Stimulated activated naive CD8-positive, alpha-beta T cell treated with anti-CD3 and anti-CD28 coated beads, Interleukin-15, amount 100 ng/mL, for 72 hours (primary cell): ENCODE results near the gene NOP9.

Source experiments
- ATAC-seq: fragments of 150-1000 bp; cut with Tn5 transposase; 2 replicates; pipeline ENCODE4 v1.10.0; 2021; ENCODE audit warnings: mild to moderate bottlenecking, moderate library complexity
- DNase-seq, 2 donors: peaks; one replicate each; pipeline ENCODE4 v3.0.0; 2021 to 2022
- H3K27ac Mint-ChIP-seq, 2 donors: one replicate each; pipeline ENCODE4 v1.8.0; 2022; ENCODE audit warnings: mild to moderate bottlenecking in 2 of 2, mixed read lengths in 2 of 2, moderate library complexity in 2 of 2
- H3K27me3 Mint-ChIP-seq: one replicate; pipeline ENCODE4 v1.8.0; 2022; ENCODE audit warnings: mixed read lengths
- H3K4me1 Mint-ChIP-seq: one replicate; pipeline ENCODE4 v1.8.0; 2022; ENCODE audit warnings: mild to moderate bottlenecking, mixed read lengths
- H3K4me3 Mint-ChIP-seq, 2 donors: one replicate each; pipeline ENCODE4 v1.8.0; 2022; ENCODE audit warnings: mild to moderate bottlenecking in 2 of 2, mixed read lengths in 2 of 2, moderate library complexity in 1 of 2
- H3K9me3 Mint-ChIP-seq, 2 donors: one replicate each; pipeline ENCODE4 v1.8.0; 2022; ENCODE audit warnings: mixed read lengths in 2 of 2

NOP9 gene

GRCh38 chr14:24260026-24260779 lies 39.4 kb upstream of the NOP9 start:
- Mint-ChIP-seq H3K4me3 (no peak overlapping the region), H3K9me3 (no peaks in the 10 kb centered on the region), H3K27ac (no peak overlapping the region), H3K27me3 (no peaks in the 10 kb centered on the region), H3K4me1 (no peaks in the 10 kb centered on the region)
- DNase-seq, result no peak
- no peak for ATAC-seq

GRCh38 chr14:24260780-24261157 lies 38.9 kb upstream of the NOP9 start:
- ATAC-seq, result no peak
- H3K27ac Mint-ChIP-seq, result no peak overlapping the region
- H3K9me3 Mint-ChIP-seq, result no peaks in the 10 kb centered on the region
- H3K27me3 Mint-ChIP-seq, result no peaks in the 10 kb centered on the region
- DNase-seq, result no peak
- H3K4me3 Mint-ChIP-seq, result no peak overlapping the region
- H3K4me1 Mint-ChIP-seq, result no peaks in the 10 kb centered on the region

GRCh38 chr14:24261256-24261968 lies 38.2 kb upstream of the NOP9 start:
- H3K9me3 Mint-ChIP-seq, result no peaks in the 10 kb centered on the region
- no peak for ATAC-seq
- H3K27ac Mint-ChIP-seq, result no peak overlapping the region
- no peaks in the 10 kb centered on the region for H3K27me3 Mint-ChIP-seq
- DNase-seq, result no peak
- H3K4me3 Mint-ChIP-seq, result no peak overlapping the region
- no peaks in the 10 kb centered on the region for H3K4me1 Mint-ChIP-seq

GRCh38 chr14:24261969-24262327 lies 37.7 kb upstream of the NOP9 start:
- Mint-ChIP-seq H3K27me3 (no peaks in the 10 kb centered on the region), H3K9me3 (no peaks in the 10 kb centered on the region), H3K4me1 (no peaks in the 10 kb centered on the region), H3K4me3 (no peak overlapping the region), H3K27ac (no peak overlapping the region)
- ATAC-seq, result no peak
- DNase-seq, result no peak

GRCh38 chr14:24262821-24263733 lies 36.6 kb upstream of the NOP9 start, which contains the start of gene TGM1:
TSS of gene TGM1 (minus strand) at chr14:24263177. CDS start at chr14:24262352, 825 bp downstream.
- ATAC-seq, result peak; percentile 15
- peak within 1 kb of the TSS in 1 of 2 donors; percentile 67 for H3K27ac Mint-ChIP-seq

GRCh38 chr14:24263848-24264247 lies 35.8 kb upstream of the NOP9 start:
- H3K4me1 Mint-ChIP-seq, result no peaks in the 10 kb centered on the region
- no peak for DNase-seq
- no peak for ATAC-seq

More at GRCh38 chr14:24262821-24263733, 36.6 kb upstream of the NOP9 start, which contains the start of gene TGM1:
- Mint-ChIP-seq H3K4me1 (no peaks in the 10 kb centered on the region), H3K9me3 (no peaks in the 10 kb centered on the region), H3K27me3 (no peaks in the 10 kb centered on the region), H3K4me3 (no peak within 1 kb of the TSS)
- DNase-seq, result no peak

GRCh38 chr14:24264298-24264697 lies 35.4 kb upstream of the NOP9 start:
- Mint-ChIP-seq H3K4me3 (no peak overlapping the region), H3K4me1 (peaks cover 2% of the 10 kb centered on the region), H3K9me3 (no peaks in the 10 kb centered on the region), H3K27me3 (no peaks in the 10 kb centered on the region), H3K27ac (no peak overlapping the region)
- DNase-seq (no peak), ATAC-seq (no peak)

More at GRCh38 chr14:24263848-24264247, 35.8 kb upstream of the NOP9 start:
- no peaks in the 10 kb centered on the region for H3K9me3 Mint-ChIP-seq
- H3K27me3 Mint-ChIP-seq, result no peaks in the 10 kb centered on the region
- H3K27ac Mint-ChIP-seq, result peak overlapping the region in 1 of 2 donors; percentile 45
- no peak overlapping the region for H3K4me3 Mint-ChIP-seq

- peaks cover 5% of the 10 kb centered on the region for H3K4me1 Mint-ChIP-seq
- no peak overlapping the region for H3K4me3 Mint-ChIP-seq
- DNase-seq (no peak), ATAC-seq (no peak)
- H3K27ac Mint-ChIP-seq, result peak overlapping the region in 1 of 2 donors; percentile 14
- no peaks in the 10 kb centered on the region for H3K27me3 Mint-ChIP-seq
- H3K9me3 Mint-ChIP-seq, result no peaks in the 10 kb centered on the region
Measured at GRCh38 chr14:24266344-24267244, 33.1 kb upstream of the NOP9 start.

GRCh38 chr14:24267516-24267915 lies 32.1 kb upstream of the NOP9 start:
- Mint-ChIP-seq H3K27me3 (no peaks in the 10 kb centered on the region), H3K4me3 (no peak overlapping the region), H3K27ac (no peak overlapping the region), H3K4me1 (peaks cover 15% of the 10 kb centered on the region), H3K9me3 (no peaks in the 10 kb centered on the region)
- no peak for DNase-seq
- ATAC-seq, result no peak

- H3K27me3 Mint-ChIP-seq, result no peaks in the 10 kb centered on the region
- ATAC-seq (no peak), DNase-seq (no peak)
- no peaks in the 10 kb centered on the region for H3K9me3 Mint-ChIP-seq
- peaks cover 22% of the 10 kb centered on the region for H3K4me1 Mint-ChIP-seq
- H3K27ac Mint-ChIP-seq, result no peak overlapping the region
- no peak overlapping the region for H3K4me3 Mint-ChIP-seq
Measured at GRCh38 chr14:24268225-24268624, 31.4 kb upstream of the NOP9 start.

GRCh38 chr14:24269368-24269767 lies 30.3 kb upstream of the NOP9 start:
- Mint-ChIP-seq H3K27me3 (no peaks in the 10 kb centered on the region), H3K4me3 (no peak overlapping the region), H3K4me1 (peaks cover 33% of the 10 kb centered on the region), H3K9me3 (no peaks in the 10 kb centered on the region), H3K27ac (no peak overlapping the region)
- DNase-seq (no peak), ATAC-seq (no peak)

GRCh38 chr14:24269910-24270536 lies 29.6 kb upstream of the NOP9 start:
- H3K4me1 Mint-ChIP-seq, result peaks cover 38% of the 10 kb centered on the region
- no peaks in the 10 kb centered on the region for H3K27me3 Mint-ChIP-seq
- H3K27ac Mint-ChIP-seq, result no peak overlapping the region
- no peak overlapping the region for H3K4me3 Mint-ChIP-seq
- no peak for DNase-seq
- no peaks in the 10 kb centered on the region for H3K9me3 Mint-ChIP-seq
- ATAC-seq, result no peak

- no peaks in the 10 kb centered on the region for H3K9me3 Mint-ChIP-seq
- ATAC-seq (no peak), DNase-seq (no peak)
- H3K27ac Mint-ChIP-seq, result peak overlapping the region; percentile 81 to 96
- H3K4me1 Mint-ChIP-seq, result peaks cover 44% of the 10 kb centered on the region
- no peaks in the 10 kb centered on the region for H3K27me3 Mint-ChIP-seq
- peak overlapping the region; percentile 89 to 92 for H3K4me3 Mint-ChIP-seq
Measured at GRCh38 chr14:24270537-24271133, 29.0 kb upstream of the NOP9 start.
